GM19099 (cell line): ENCODE results near the gene LAMP5.

Source experiments
- POLR2A ChIP-seq: IDR thresholded peaks from 3 replicates; pipeline ENCODE4 v1.6.1; 2011; ENCODE audit warnings: low read depth; ENCODE audit not compliant: insufficient read length; ENCODE audit errors: extremely low read depth

Gene LAMP5

GRCh38 chr20:9492067-9492466 lies 22.3 kb upstream of the LAMP5 start:
- TF ChIP-seq POLR2A, result no peak

DNA sequence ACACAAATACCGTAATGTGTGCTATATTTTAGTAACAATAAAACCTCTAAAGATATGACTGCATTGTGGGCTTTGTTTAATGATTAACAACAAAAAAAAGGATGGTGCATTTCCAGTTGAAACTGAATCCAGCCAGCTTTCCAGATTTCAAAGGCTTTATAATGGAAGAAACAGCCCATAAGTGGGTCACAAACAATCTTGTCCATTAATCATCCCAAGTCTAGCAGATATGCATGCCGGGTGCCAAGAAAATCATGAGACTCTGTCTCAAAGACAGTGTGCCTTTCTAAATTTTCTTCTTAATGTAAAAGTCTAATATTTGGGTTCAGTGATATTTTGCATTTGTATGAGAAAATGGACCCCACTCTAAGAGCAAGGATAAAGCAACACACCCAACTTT lies 20.6 kb upstream of the LAMP5 start:
- no peak for TF ChIP-seq POLR2A

DNA sequence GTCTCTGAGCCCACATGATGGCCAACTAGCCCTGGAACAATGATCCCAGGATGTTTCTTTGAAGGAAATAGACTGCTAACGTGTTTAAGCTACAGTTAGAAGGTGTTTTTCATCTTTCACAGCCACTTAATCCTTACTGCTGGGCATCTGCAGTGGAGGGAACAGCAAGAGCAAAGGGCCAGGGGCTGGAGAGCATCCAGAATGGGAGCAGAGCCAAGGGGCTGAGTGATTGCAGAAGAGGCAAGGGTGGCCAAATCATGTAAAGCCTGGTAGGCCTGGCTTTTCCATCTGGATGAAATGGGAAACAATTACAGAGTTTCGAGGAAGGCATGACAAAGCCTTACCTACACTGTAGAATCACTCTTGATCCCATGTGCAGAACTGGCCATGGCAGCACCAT lies 18.7 kb upstream of the LAMP5 start:
- TF ChIP-seq POLR2A, result no peak

GRCh38 chr20:9496155-9496554 lies 18.2 kb upstream of the LAMP5 start:
- no peak for TF ChIP-seq POLR2A

DNA sequence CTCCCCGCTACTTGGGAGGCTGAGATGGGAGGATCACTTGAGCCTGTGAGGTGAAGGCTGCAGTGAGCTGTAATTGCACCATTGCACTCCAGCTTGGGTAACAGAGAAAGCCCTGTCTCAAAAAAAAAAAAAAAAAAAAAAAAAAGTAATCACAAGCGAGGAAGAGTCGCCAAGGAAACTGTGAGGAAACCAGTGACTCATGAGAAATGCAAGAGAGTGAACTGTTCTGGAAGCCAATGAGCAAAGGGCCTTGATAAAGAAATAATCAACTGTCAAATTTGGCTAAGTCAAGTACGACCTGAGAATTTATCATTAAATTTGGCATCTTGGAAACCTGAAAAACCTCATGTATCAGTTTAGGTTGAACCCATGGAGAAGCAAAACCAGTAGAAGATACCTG lies 16.1 kb upstream of the LAMP5 start:
- no peak for TF ChIP-seq POLR2A

DNA sequence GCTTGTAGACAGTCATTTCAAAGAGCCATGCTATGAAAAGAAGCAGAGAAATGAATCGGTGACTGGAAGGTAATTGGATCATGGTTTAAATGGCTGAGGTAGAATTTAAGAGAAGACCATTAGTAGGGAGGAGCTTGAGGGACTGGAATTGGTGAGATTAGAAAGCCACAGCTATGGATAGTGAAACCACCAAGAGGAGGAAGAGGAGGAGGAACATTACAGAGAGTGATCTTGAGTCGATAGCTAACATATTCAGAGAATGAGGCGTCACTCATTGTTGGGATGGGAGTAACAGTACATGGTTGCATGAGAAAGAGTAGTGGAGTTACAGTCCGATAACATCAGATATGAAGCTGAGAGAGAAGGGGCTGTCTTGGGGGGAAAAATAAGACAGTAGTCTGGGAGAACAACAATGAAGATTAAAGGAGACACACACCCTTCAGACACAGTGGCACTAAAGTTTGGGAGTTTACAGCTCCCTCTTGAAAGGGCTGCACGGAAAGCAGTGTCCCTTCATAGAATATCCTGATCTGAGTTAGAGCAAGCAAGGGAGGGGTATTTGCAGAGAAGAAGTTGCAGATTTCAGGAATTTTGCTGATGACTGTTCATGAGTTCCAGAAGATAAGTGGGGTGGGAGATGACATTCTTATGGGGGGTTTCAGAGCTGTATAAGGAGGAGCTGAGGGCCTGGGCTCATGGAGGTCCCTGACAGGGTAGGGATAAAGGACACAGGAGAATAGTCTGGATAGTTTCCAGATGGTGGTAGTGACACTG lies 15.1 kb upstream of the LAMP5 start:
- no peak for TF ChIP-seq POLR2A

DNA sequence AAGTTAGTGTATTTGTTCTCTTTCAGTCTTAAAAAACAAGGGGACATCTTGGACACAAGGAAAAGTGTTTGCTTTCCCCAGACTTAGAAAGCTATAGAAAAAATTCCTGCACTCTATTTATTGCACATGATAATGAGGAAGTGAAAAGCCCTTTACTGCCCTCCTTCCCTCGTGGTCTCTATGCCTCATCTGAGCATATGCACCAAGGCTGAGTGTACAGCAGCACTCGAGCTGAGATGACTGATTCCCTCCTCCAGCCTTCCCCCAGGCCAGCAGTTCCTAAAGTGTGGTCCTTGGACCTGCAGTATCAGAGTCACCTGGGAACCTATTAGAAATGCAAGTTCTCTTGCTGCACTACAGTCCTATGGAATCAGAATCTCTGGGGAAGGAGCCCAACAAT lies 14.3 kb upstream of the LAMP5 start:
- no peak for TF ChIP-seq POLR2A

- TF ChIP-seq POLR2A, result no peak
Observed at GRCh38 chr20:9501473-9501872, 12.9 kb upstream of the LAMP5 start.

DNA sequence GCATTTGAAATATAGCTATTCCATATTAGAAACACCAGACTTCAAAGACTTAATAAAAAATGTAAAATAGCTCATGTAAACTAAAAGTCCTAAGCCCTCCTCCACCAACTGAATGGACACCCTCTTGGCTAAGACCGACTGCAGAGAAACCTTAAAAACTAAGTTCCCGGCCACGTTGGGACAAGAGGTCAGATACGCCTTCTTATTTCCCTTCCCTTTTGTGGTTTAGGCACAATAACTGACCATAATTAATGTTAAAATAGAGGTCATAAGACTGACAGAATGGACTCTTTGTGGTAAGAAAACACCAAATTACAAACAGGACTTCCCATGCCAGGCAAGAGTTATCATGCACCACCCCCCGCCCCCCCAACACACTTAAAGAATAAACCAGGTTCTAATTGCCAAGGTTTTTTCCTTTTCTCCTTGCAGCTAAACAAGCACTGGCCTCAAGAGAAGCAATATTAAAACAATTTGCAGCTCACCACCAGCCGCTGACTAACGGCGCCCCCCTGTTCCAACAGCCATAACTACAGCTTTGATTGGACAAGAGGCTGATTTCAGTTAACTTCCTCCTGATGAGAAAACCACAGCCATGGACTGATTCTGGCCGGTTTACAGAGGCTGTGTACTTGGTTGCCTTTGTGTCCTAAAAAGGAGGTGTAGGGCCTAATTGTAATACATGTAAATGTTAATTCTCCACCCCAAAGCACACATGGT lies 10.7 kb upstream of the LAMP5 start:
- no peak for TF ChIP-seq POLR2A

DNA sequence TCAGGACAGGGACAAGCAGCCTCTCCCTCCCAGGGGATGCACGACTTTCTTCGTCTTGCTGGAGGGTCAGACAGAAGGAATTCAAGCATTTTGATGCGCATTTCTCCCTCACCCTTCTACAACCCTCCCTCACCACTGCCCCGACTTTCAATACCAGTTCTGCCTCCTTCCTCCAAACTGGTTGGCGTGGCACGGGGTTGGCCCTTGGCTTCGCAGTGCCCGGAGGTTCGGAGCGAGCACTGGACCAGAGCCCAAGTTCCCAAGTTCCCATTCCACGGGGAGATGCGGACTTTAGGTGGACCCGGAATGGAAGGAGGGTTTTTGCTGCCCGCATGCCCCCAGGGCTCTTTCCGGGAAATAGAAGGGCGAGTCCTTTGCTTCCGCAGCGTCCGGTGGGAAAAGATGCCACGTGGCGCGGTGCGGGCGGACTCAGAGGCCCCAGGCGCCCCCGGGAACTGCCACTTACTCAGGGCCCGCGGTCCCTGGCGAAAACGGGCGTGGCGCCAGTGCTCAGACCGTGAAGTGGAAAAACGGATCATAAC lies 8.0 kb upstream of the LAMP5 start:
- no peak for TF ChIP-seq POLR2A

GRCh38 chr20:9506964-9507369 lies 7.4 kb upstream of the LAMP5 start:
- no peak for TF ChIP-seq POLR2A

DNA sequence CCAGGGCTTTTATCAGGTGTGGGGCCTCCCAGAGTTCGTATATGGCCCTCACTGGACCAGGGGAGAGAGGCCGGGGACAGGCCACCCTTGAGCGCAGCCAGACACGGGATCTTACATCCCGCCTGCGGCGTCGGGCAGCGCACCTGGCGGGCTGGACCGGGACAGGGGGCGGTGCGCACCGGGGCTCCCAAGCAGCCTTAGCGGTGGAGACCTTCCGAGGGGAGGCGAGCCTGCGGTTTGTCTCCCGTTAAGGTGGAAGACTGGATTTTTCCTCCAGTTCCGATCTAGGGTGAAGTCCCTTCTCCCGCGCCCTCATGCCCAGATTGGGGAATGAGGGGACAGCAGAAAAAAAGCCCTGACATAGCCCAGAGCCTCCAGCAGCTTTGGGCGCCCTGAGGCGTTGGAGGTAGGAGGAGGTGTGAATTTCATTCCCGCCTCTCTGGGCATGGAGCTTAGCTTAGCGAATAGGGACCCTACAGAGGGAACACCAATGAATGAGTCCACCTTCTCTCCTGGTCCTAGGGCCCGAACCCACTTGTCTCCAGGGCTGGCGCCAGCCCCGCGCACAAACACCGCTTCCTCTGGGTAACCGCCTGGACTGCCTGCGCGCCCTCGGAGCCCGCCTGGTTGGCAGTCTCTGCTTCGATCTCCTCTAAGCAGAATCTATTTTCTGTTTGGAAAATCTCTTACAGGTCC lies 6.7 kb upstream of the LAMP5 start:
- no peak for TF ChIP-seq POLR2A

- no peak for TF ChIP-seq POLR2A
Observed at GRCh38 chr20:9508240-9508661, 6.1 kb upstream of the LAMP5 start.

- no peak for TF ChIP-seq POLR2A
Observed at GRCh38 chr20:9508696-9509178, 5.7 kb upstream of the LAMP5 start.

DNA sequence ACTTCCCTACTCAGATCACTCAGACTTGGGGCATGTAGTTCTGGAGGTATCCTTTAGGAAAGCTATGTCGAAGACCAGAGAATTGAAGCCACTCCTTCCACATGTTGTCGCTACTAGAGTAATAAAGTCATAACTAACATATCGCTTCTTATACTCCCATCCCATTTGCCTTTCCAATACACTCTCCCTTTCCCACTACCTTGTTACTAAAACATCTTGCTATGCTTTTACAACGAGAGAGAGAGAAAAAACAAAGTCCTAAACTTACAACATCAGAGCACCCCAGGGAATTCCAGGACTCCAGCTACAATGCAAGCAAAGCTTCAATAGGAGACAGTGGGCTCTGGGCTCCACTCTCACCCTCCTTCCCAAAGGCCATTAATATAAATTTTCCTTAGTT lies 5.1 kb upstream of the LAMP5 start:
- no peak for TF ChIP-seq POLR2A

DNA sequence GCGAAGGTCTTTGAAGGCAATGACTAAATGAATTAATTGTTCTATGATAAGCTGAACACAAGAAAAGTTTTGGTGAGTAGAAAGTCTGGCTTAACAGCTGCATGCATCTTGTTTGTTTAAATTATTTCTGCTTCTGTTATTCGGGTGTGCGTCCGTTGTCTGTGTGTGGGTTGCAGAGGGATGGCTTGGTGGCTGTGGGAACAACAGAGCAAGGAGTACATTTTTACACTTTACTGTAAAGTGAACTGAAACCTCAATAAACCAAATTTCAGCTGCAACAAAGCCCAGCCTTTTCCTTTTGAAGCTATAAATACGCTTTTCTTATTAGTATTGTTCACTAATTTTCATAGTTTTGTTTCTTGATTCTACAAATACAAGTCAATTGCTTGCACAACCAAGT lies 3.5 kb upstream of the LAMP5 start:
- TF ChIP-seq POLR2A, result no peak

GRCh38 chr20:9514072-9514460 lies 324 bp upstream of the LAMP5 start:
- TF ChIP-seq POLR2A, result no peak
